Osteoblast (primary cell): Measurements from ENCODE around the gene SLC25A36. TPM values are rescaled to one million over a fixed set of nuclear protein-coding genes. Genes with fewer than 3 reads are reported as not detected.

Source experiments
- DNase-seq: peaks from one replicate; pipeline ENCODE4 v3.0.0; 2011; ENCODE audit warnings: low spot score, mixed read lengths; ENCODE audit not compliant: insufficient read length; ENCODE audit errors: missing footprints
- H2AFZ ChIP-seq: 2 replicates; pipeline ENCODE4 v1.6.0; 2011; ENCODE audit warnings: mild to moderate bottlenecking, low read length
- H3K27ac ChIP-seq: 2 replicates; pipeline ENCODE4 v1.5.1; 2011; ENCODE audit warnings: mild to moderate bottlenecking, low read depth, low read length, moderate library complexity
- H3K27me3 ChIP-seq: 2 replicates; pipeline ENCODE4 v1.6.0; 2012; ENCODE audit warnings: mild to moderate bottlenecking, control low read depth, inconsistent platforms, low read length, moderate library complexity; ENCODE audit not compliant: insufficient read depth
- H3K36me3 ChIP-seq: 2 replicates; pipeline ENCODE4 v1.5.1; 2011; ENCODE audit warnings: mild to moderate bottlenecking, low read length, control low read depth, moderate library complexity; ENCODE audit not compliant: insufficient read depth
- H3K4me1 ChIP-seq: 2 replicates; pipeline ENCODE4 v1.5.1; 2011; ENCODE audit warnings: mild to moderate bottlenecking, low read length, control low read depth, moderate library complexity; ENCODE audit not compliant: insufficient read depth
- H3K4me2 ChIP-seq: 2 replicates; pipeline ENCODE4 v1.6.0; 2011; ENCODE audit warnings: mild to moderate bottlenecking, low read length; ENCODE audit not compliant: insufficient read depth
- H3K4me3 ChIP-seq: fragments of 200-600 bp; sonication (generic); 3 replicates; pipeline ENCODE4 v1.5.1; 2012; ENCODE audit warnings: mild to moderate bottlenecking, low read length, inconsistent platforms; ENCODE audit not compliant: insufficient read depth
- H3K79me2 ChIP-seq: 2 replicates; pipeline ENCODE4 v1.6.0; 2012; ENCODE audit warnings: mild to moderate bottlenecking, low read length, control low read depth, inconsistent platforms; ENCODE audit not compliant: insufficient read depth
- H3K9me3 ChIP-seq: 2 replicates; pipeline ENCODE4 v1.5.1; 2011; ENCODE audit warnings: low read depth, low read length, control low read depth
- H4K20me1 ChIP-seq: 2 replicates; pipeline ENCODE4 v1.6.0; 2012; ENCODE audit warnings: mild to moderate bottlenecking, low read length, control low read depth; ENCODE audit not compliant: insufficient read depth
- CTCF ChIP-seq: IDR thresholded peaks from 2 replicates; pipeline ENCODE4 v1.5.1; 2011; ENCODE audit warnings: mild to moderate bottlenecking, low read depth, low read length, moderate library complexity; ENCODE audit errors: extremely low read depth
- total RNA-seq: library from RNA; depleted of rRNA; stranded (reverse); fragments of >200 nt; gene quantifications from 2 replicates; pipeline ENCODE4 v1.2.3, GENCODE V29; 2012

Gene SLC25A36
- total RNA-seq, 1 donor: 97.4 TPM

- no peak for TF ChIP-seq CTCF
- Histone ChIP-seq H3K79me2 (no peaks in the 10 kb centered on the region), H3K36me3 (no peaks in the 10 kb centered on the region), H3K4me1 (no peaks in the 10 kb centered on the region), H4K20me1 (no peaks in the 10 kb centered on the region), H3K4me2 (no peak overlapping the region), H3K4me3 (no peak overlapping the region), H2AFZ (no peak overlapping the region), H3K27me3 (peaks cover 15% of the 10 kb centered on the region), H3K27ac (no peak overlapping the region), H3K9me3 (no peaks in the 10 kb centered on the region)
- no peak for DNase-seq
Measured at GRCh38 chr3:140914384-140914945, 27.2 kb upstream of the SLC25A36 start.

DNA sequence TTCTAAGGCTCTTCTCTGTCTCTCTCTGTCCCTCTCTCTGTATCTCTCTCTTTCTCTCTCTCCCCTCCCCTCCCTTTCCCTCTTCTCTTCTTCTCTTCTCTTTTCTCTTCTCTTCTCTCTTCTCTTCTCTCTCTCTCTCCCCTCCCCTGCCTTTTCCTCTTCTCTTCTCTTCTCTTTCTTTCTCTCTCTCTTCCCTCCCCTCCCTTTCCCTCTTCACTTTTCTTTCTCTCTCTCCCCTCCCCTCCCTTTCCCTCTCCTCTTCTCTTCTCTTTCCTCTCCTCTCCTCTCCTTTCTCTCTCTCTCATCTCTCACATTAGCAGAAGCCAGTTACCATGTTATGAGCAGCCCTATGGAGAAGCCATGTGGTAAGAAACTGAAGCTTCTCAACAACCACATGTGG lies 25.0 kb upstream of the SLC25A36 start:
- no peak for DNase-seq
- Histone ChIP-seq H3K9me3 (no peaks in the 10 kb centered on the region), H3K36me3 (no peaks in the 10 kb centered on the region), H3K27me3 (peaks cover 15% of the 10 kb centered on the region), H3K4me2 (no peak overlapping the region), H4K20me1 (no peaks in the 10 kb centered on the region), H2AFZ (no peak overlapping the region), H3K4me3 (no peak overlapping the region), H3K79me2 (no peaks in the 10 kb centered on the region), H3K4me1 (no peaks in the 10 kb centered on the region), H3K27ac (no peak overlapping the region)
- TF ChIP-seq CTCF: no peak

DNA sequence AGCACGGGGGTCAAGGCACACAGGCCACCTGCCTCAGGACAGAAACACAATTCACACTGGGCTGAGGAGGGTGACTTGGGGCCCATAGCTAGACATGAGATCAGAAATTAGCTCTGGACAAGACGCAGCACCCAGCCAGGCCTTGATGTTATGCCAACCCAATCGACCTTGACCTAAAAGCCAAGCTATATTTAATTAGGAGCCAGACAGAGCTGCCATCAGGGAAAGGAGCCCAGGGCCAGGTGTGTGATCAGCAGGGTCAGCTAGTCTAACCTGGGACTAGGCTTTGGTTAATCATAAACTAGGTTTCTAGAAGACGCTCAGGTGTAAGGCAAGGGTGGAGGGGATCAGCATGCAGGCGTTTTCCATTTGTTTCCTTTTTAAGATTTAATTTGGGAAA lies 23.9 kb upstream of the SLC25A36 start:
- peaks cover 15% of the 10 kb centered on the region for H3K27me3 ChIP-seq
- no peaks in the 10 kb centered on the region for H3K79me2 ChIP-seq
- TF ChIP-seq CTCF: no peak
- H4K20me1 ChIP-seq: no peaks in the 10 kb centered on the region
- H3K27ac ChIP-seq: no peak overlapping the region
- H3K4me2 ChIP-seq: no peak overlapping the region
- no peak overlapping the region for H2AFZ ChIP-seq
- no peaks in the 10 kb centered on the region for H3K4me1 ChIP-seq
- no peak overlapping the region for H3K4me3 ChIP-seq
- no peaks in the 10 kb centered on the region for H3K36me3 ChIP-seq
- no peak for DNase-seq
- H3K9me3 ChIP-seq: no peaks in the 10 kb centered on the region

DNA sequence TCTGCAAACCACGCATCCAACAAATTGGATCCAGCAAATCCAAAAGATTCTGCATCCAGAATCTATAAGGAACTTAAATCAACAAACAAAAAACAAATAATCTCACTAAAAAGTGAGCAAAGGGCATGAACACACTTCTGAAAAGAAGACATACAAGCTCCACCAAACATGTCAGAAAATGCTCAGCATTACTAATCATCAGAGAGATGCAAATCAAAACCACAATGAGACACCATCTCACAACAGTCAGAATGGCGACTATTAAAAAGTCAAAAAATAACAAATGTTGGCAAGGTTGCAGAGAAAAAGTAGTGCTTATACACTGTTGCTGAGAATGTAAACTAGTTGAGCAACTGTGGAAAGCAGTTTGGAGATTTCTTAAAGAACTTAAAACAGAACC lies 21.6 kb upstream of the SLC25A36 start:
- H3K4me1 ChIP-seq: no peaks in the 10 kb centered on the region
- H4K20me1 ChIP-seq: no peaks in the 10 kb centered on the region
- H3K9me3 ChIP-seq: no peaks in the 10 kb centered on the region
- H3K36me3 ChIP-seq: no peaks in the 10 kb centered on the region
- no peak overlapping the region for H3K4me2 ChIP-seq
- no peak overlapping the region for H2AFZ ChIP-seq
- H3K79me2 ChIP-seq: no peaks in the 10 kb centered on the region
- TF ChIP-seq CTCF: no peak
- H3K27ac ChIP-seq: no peak overlapping the region
- DNase-seq: no peak
- peaks cover 10% of the 10 kb centered on the region for H3K27me3 ChIP-seq
- H3K4me3 ChIP-seq: no peak overlapping the region
